A549 (cell line): ENCODE measurements around the gene LIN7B.

Experiments
- CTCF ChIP-seq: fragments of >200 bp; sonication (Bioruptor Twin); formaldehyde crosslinking; IDR thresholded peaks from 3 replicates; pipeline ENCODE4 v1.5.1; 2016
- HES2 ChIP-seq: fragments of >200 bp; sonication (Bioruptor Twin); formaldehyde crosslinking; IDR thresholded peaks from 2 replicates; pipeline ENCODE4 v1.6.1; 2016
- MAFK ChIP-seq: fragments of 450-650 bp; IDR thresholded peaks from 2 replicates; pipeline ENCODE4 v1.6.1; 2014; ENCODE audit not compliant: partially characterized antibody
- MAZ ChIP-seq: fragments of 150-350 bp; IDR thresholded peaks from 2 replicates; pipeline ENCODE4 v1.6.1; 2014; ENCODE audit warnings: antibody characterized with exemption, low read depth, low read length, borderline replicate concordance
- MYC ChIP-seq: IDR thresholded peaks from 2 replicates; pipeline ENCODE4 v1.6.1; 2012; ENCODE audit warnings: mild to moderate bottlenecking, inconsistent platforms, low read length, improper control_type of control experiment, borderline replicate concordance
- POLR2A ChIP-seq: IDR thresholded peaks from 2 replicates; pipeline ENCODE4 v1.6.1; 2012; ENCODE audit warnings: mild to moderate bottlenecking, low read length
- REST ChIP-seq: fragments of 200-600 bp; sonication (generic); IDR thresholded peaks from 2 replicates; pipeline ENCODE4 v1.6.1; 2016; ENCODE audit warnings: antibody characterized with exemption, mild to moderate bottlenecking, moderate library complexity
- RFX5 ChIP-seq: fragments of 450-650 bp; IDR thresholded peaks from 2 replicates; pipeline ENCODE4 v1.7.1; 2014; ENCODE audit warnings: antibody characterized with exemption, mild to moderate bottlenecking, moderate library complexity
- SREBF2 ChIP-seq: fragments of 450-650 bp; IDR thresholded peaks from 2 replicates; pipeline ENCODE4 v1.6.1; 2014; ENCODE audit warnings: mild to moderate bottlenecking, moderate library complexity
- USF2 ChIP-seq: fragments of 450-650 bp; IDR thresholded peaks from 2 replicates; pipeline ENCODE4 v1.6.1; 2014; ENCODE audit warnings: antibody characterized with exemption
- ZSCAN20 ChIP-seq: fragments of 250-450 bp; sonication (Bioruptor Pico); IDR thresholded peaks from 2 replicates; pipeline ENCODE4 v1.8.0; 2022; ENCODE audit warnings: mild to moderate bottlenecking, moderate library complexity

GRCh38 chr19:49097453-49098288, 16.5 kb upstream of the LIN7B start:
- TF ChIP-seq MAFK (no peak), POLR2A (no peak), SREBF2 (no peak), CTCF (peak; percentile 99), MYC (no peak), RFX5 (no peak), REST (no peak), ZSCAN20 (no peak), USF2 (no peak), MAZ (no peak; the same call in 1 of the 2 replicates), HES2 (no peak)
